ENCODE measurements around the gene MTFR2.

GRCh38 chr6:136208783-136209182 is 41.3 kb downstream of the MTFR2 start:
- TF ChIP-seq EZH2 (IDR thresholded peaks at IDR 0.05; ENCODE audit: low read length): no peak
- TF ChIP-seq CTCF (optimal IDR thresholded peaks at IDR 0.05 in 1 of 3, IDR thresholded peaks at IDR 0.05 in 1 of 3, conservative IDR thresholded peaks at IDR 0.05 in 1 of 3; ENCODE audit: extremely low read depth in 1 of 3, insufficient read depth in 2 of 3, low read length in 3 of 3): no peak

All from keratinocyte (primary cell).